ENCODE data around the gene NT5DC2.
"Not testable (repeated sequence)": the region's sequence is repeated elsewhere in the genome, so short reads cannot be mapped to it uniquely, and the experiment has no call there.

The NT5DC2 gene

GRCh38 chr3:52536369-52537164 is 2.9 kb upstream of the NT5DC2 start, which contains the start of gene UQCC5:
Gene UQCC5 (plus strand): TSS chr3:52536605. CDS start chr3:52536756, 151 bp downstream.
- peak; percentile 95 for DNase-seq

- no peak for DNase-seq
Measured at GRCh38 chr3:52536112-52536368, 2.4 kb upstream of the NT5DC2 start.

- DNase-seq = no peak
Measured at GRCh38 chr3:52535411-52536111, 1.9 kb upstream of the NT5DC2 start.

- peak; percentile 80 for DNase-seq
Measured at GRCh38 chr3:52534281-52535183, 875 bp upstream of the NT5DC2 start.

GRCh38 chr3:52532838-52533622 is 627 bp downstream of the NT5DC2 start:
- DNase-seq = peak; percentile 24

GRCh38 chr3:52532517-52532837 is 1.2 kb downstream of the NT5DC2 start:
- DNase-seq = no peak

GRCh38 chr3:52531860-52532516 is 1.7 kb downstream of the NT5DC2 start:
- DNase-seq = no peak

- DNase-seq = no peak
Measured at GRCh38 chr3:52530918-52531826, 2.5 kb downstream of the NT5DC2 start.

- no peak for DNase-seq
Measured at GRCh38 chr3:52529376-52530333, 4.0 kb downstream of the NT5DC2 start.

- no peak for DNase-seq
Measured at GRCh38 chr3:52528586-52529375, 4.9 kb downstream of the NT5DC2 start.

GRCh38 chr3:52527732-52528585 is 5.7 kb downstream of the NT5DC2 start:
- no peak for DNase-seq

- no peak for DNase-seq
Measured at GRCh38 chr3:52527039-52527731, 6.5 kb downstream of the NT5DC2 start.

GRCh38 chr3:52526671-52527038 is 7.0 kb downstream of the NT5DC2 start:
- DNase-seq = not testable (repeated sequence)

- DNase-seq = no peak
Measured at GRCh38 chr3:52525680-52526561, 7.7 kb downstream of the NT5DC2 start.

- no peak for DNase-seq
Measured at GRCh38 chr3:52524752-52525679, 8.6 kb downstream of the NT5DC2 start.
